Muscle of leg (tissue), 11 donors: ENCODE results near the gene ATP6V1F. TPM values are rescaled to one million over a fixed set of nuclear protein-coding genes. Genes with fewer than 3 reads are reported as not detected.

Experiments
- DNase-seq: peaks from one replicate; pipeline ENCODE4 v3.0.0; 2013
- H3K27ac ChIP-seq: one replicate; pipeline ENCODE4 v1.5.1; 2013; ENCODE audit warnings: mild to moderate bottlenecking, low read length, control low read depth
- H3K27me3 ChIP-seq: one replicate; pipeline ENCODE4 v1.6.1; 2013; ENCODE audit warnings: low read length; ENCODE audit not compliant: control insufficient read depth, insufficient read depth
- H3K36me3 ChIP-seq: one replicate; pipeline ENCODE4 v1.6.1; 2013; ENCODE audit warnings: low read length; ENCODE audit not compliant: control insufficient read depth, insufficient read depth
- H3K4me1 ChIP-seq: one replicate; pipeline ENCODE4 v1.6.1; 2013; ENCODE audit warnings: low read length; ENCODE audit not compliant: control insufficient read depth, insufficient read depth
- H3K4me3 ChIP-seq: one replicate; pipeline ENCODE4 v1.5.1; 2013; ENCODE audit warnings: low read length, control low read depth
- H3K9me3 ChIP-seq: replicated peaks from 2 replicates; pipeline ENCODE4 v1.6.1; 2013; ENCODE audit warnings: low read depth, low read length; ENCODE audit not compliant: control insufficient read depth
- WGBS: methylation state at CpG from one replicate; pipeline ENCODE4 v1.1.5; 2013; ENCODE audit warnings: missing lambda C conversion rate; ENCODE audit not compliant: insufficient coverage; 5-methylcytosine and 5-hydroxymethylcytosine counted together
- polyA plus RNA-seq, 8 donors: library from polyadenylated mRNA; unstranded; fragments of 120-200 nt; gene quantifications; one replicate each; pipeline versions ENCODE4 v1.2.1 to v1.2.3, GENCODE V29; 2013; ENCODE audit warnings: inconsistent platforms in 1 of 8, low replicate concordance in 1 of 8; ENCODE audit not compliant: insufficient read length in 8 of 8, insufficient read depth in 1 of 8
- total RNA-seq: library from RNA; stranded (reverse); fragments of 120-200 nt; gene quantifications from one replicate; pipeline ENCODE4 v1.2.4, GENCODE V29; 2013

The ATP6V1F gene
- total and polyA plus RNA-seq, 9 donors = 93.5 to 141 (median 123) TPM

- Histone ChIP-seq H3K36me3 (peaks cover 25% of the 10 kb centered on the region), H3K9me3 (no peaks in the 10 kb centered on the region), H3K4me1 (peaks cover 34% of the 10 kb centered on the region), H3K27ac (no peak overlapping the region), H3K4me3 (peak overlapping the region; percentile 50), H3K27me3 (peaks cover 19% of the 10 kb centered on the region)
- DNase-seq = peak; percentile 69
- WGBS = under 1% methylated on average over 85 of the region's 86 CpGs
Observed at GRCh38 chr7:128869138-128869943, 6.7 kb downstream of the ATP6V1F start.

DNA sequence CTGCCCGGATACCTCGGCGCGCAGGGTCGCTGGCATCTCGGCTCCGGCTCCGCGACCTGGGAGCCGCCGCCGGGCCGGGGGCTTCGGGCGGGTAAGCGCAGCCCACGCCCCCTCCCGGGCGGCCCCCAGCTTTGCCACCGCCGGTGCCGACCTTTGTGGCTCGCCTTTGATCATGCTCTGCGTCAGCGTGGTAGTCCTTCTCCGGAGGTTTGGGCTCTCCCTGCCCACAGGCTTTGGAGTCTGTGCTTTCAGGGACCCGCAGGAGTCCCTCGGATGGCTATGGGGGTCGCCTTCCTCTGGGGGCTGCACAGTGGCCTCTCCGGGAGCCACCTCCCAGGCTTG, 7.3 kb downstream of the ATP6V1F start:
- H3K27me3 ChIP-seq = peaks cover 19% of the 10 kb centered on the region

GRCh38 chr7:128871050-128871449, 8.4 kb downstream of the ATP6V1F start:
- Histone ChIP-seq H3K36me3 (peaks cover 9% of the 10 kb centered on the region), H3K27me3 (peaks cover 19% of the 10 kb centered on the region), H3K4me1 (peaks cover 34% of the 10 kb centered on the region), H3K27ac (no peak overlapping the region), H3K9me3 (no peaks in the 10 kb centered on the region), H3K4me3 (no peak overlapping the region)
- no peak for DNase-seq
- WGBS = 92% methylated on average over 2 of the region's 5 CpGs

More for the DNA sequence above, 7.3 kb downstream of the ATP6V1F start:
- Histone ChIP-seq H3K27ac (no peak overlapping the region), H3K36me3 (peaks cover 20% of the 10 kb centered on the region), H3K9me3 (no peaks in the 10 kb centered on the region), H3K4me3 (peak overlapping the region; percentile 19), H3K4me1 (peaks cover 34% of the 10 kb centered on the region)
- no peak for DNase-seq
- WGBS = 7% methylated on average over 30 of the region's 30 CpGs

DNA sequence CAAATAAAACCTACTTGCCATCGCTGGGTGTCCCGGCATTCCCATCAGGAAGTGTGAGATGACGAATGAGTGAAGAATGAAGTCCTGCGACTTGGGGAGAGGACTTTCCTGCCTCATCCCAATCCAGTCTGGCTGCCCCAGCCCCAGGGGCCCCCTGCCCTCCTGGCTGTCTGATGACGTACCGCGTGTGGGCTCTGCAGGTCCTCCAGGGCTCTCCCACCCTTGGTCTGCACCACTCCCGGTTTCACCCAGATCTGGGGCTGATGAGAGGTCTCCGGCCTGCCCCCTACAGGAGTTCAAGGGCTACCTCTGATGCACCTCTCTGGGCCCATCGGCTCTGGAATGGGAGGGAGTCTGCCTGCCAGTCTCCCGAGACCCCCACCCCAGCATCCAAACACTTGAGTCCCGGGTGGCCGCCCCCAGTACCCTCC, 9.8 kb downstream of the ATP6V1F start:
- WGBS = 53% methylated on average over 8 of the region's 13 CpGs

DNA sequence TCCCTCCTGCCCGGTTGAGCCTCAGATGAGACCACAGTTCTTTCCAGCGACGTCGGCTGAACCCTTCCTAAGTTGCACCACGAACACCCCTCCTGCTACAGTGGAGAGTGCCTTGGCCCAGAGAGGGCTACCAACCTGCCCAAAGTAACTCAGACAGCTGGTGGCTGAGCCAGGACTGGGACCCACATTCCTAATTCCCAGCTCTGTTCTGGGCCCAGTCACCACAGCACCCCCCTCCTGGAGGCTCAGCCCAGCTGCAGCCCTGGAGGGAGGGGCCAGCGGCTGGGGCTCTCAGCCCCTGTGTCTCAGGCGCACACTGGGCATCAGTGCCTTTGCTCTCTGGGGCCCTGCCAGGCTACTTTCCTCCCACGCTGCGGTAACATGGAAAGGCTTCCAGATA, 10.6 kb downstream of the ATP6V1F start:
- 57% methylated on average over 6 of the region's 9 CpGs for WGBS

More for the DNA sequence above, 9.8 kb downstream of the ATP6V1F start:
- no peak overlapping the region for H3K27ac ChIP-seq
- no peaks in the 10 kb centered on the region for H3K36me3 ChIP-seq
- H3K9me3 ChIP-seq = no peaks in the 10 kb centered on the region
- DNase-seq = no peak
- H3K4me1 ChIP-seq = peaks cover 32% of the 10 kb centered on the region
- peaks cover 19% of the 10 kb centered on the region for H3K27me3 ChIP-seq
- H3K4me3 ChIP-seq = no peak overlapping the region

DNA sequence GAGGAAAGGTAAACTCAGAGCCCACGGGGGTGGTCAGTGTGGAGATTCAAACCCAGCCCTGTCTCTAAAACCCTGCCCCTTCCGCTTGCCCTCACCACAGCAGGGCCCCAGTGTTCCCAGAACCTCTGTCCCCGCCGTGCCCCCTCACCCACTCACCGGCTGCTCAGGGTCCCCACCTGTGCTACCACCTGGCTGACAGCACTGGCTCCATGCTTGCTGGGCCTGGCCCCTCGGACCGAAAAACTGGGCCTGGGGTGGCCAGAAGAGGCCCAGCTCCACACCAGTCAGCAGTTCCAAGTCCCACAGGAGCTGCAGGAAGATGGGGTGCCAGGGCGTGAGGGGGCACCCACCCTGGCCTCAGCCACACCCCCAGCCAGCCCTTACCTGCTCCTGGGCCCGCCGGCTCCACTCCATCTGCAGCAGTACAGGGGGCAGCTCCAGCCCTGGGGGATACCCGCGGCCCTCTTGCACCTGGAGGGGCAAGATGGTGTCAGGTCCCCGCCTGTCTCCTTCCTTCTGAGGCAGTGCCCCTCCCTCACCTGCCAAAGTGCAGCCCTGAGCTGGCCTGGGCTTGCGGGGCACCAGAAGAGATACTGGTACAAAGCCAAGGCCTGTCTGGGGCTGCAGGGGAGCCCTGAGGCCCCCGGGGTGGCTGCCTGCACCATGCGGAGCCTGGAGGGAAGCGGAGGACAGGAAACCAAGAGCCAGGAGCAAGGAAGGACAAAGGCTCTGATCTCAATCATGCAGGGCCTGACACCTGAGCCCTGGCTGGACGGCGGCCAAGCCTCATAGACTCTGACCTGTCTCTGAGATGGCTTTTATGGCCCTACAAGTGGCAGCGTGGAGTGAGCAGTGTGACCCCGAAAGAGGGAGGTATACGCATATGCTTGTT, 11.7 kb downstream of the ATP6V1F start:
- Histone ChIP-seq H3K4me3 (no peak overlapping the region), H3K36me3 (no peaks in the 10 kb centered on the region), H3K27me3 (peaks cover 15% of the 10 kb centered on the region), H3K4me1 (peaks cover 13% of the 10 kb centered on the region), H3K27ac (no peak overlapping the region), H3K9me3 (no peaks in the 10 kb centered on the region)
- 67% methylated on average over 19 of the region's 22 CpGs for WGBS
- DNase-seq = no peak

More for the DNA sequence above, 10.6 kb downstream of the ATP6V1F start:
- Histone ChIP-seq H3K27me3 (peaks cover 19% of the 10 kb centered on the region), H3K27ac (no peak overlapping the region), H3K4me1 (peaks cover 24% of the 10 kb centered on the region), H3K36me3 (no peaks in the 10 kb centered on the region), H3K9me3 (no peaks in the 10 kb centered on the region), H3K4me3 (no peak overlapping the region)
- DNase-seq = no peak

- Histone ChIP-seq H3K27ac (no peak overlapping the region), H3K9me3 (no peaks in the 10 kb centered on the region), H3K4me1 (peaks cover 19% of the 10 kb centered on the region), H3K36me3 (no peaks in the 10 kb centered on the region), H3K27me3 (peaks cover 9% of the 10 kb centered on the region), H3K4me3 (no peak overlapping the region)
- DNase-seq = no peak
- WGBS = 80% methylated on average over 4 of the region's 8 CpGs
Observed at GRCh38 chr7:128875523-128875948, 12.9 kb downstream of the ATP6V1F start.

GRCh38 chr7:128876127-128876526, 13.5 kb downstream of the ATP6V1F start:
- Histone ChIP-seq H3K4me1 (peaks cover 22% of the 10 kb centered on the region), H3K4me3 (no peak overlapping the region), H3K36me3 (no peaks in the 10 kb centered on the region), H3K27ac (no peak overlapping the region), H3K9me3 (no peaks in the 10 kb centered on the region), H3K27me3 (peaks cover 4% of the 10 kb centered on the region)
- DNase-seq = no peak
- 100% methylated on average over 1 of the region's 3 CpGs for WGBS

DNA sequence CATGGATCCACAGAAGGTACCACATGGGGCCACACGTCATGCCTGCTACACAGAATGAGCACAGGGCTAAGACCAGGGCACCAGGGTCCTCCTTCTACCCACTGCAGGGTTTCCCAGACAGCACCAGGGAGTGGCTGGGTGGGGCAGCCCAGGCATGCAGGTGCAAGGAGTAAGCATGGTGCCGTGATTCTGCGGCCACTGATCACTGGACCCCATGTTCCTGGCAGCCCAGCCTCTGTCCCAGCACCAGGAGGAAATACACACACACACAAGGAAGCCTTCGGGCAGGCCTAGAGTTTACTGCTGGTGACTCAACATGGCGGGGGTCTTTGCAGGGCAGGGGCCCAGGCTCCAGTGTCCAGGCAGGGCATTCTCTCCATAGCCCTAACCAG, 13.9 kb downstream of the ATP6V1F start:
- no peak for DNase-seq
- 77% methylated on average over 4 of the region's 5 CpGs for WGBS
- H3K27me3 ChIP-seq = peaks cover 4% of the 10 kb centered on the region

More for the DNA sequence above, 13.9 kb downstream of the ATP6V1F start:
- Histone ChIP-seq H3K27ac (no peak overlapping the region), H3K4me3 (no peak overlapping the region), H3K4me1 (peaks cover 25% of the 10 kb centered on the region), H3K9me3 (no peaks in the 10 kb centered on the region), H3K36me3 (no peaks in the 10 kb centered on the region)
